Lower lobe of right lung (tissue), 2 donors: ENCODE data around the gene PEX11G. TPM values are rescaled to one million over a fixed set of nuclear protein-coding genes. Genes with fewer than 3 reads are reported as not detected.

Experiments used
- ATAC-seq, 2 donors: fragments of 200-7000 bp; cut with Tn5 transposase; one replicate each; pipeline ENCODE4 v1.9.1; 2020 to 2022; ENCODE audit warnings: mild to moderate bottlenecking in 2 of 2, moderate library complexity in 2 of 2
- DNase-seq: peaks from one replicate; pipeline ENCODE4 v3.0.0-alpha.2; 2020
- H3K27ac ChIP-seq: fragments of 200-600 bp; one replicate; pipeline ENCODE4 v1.8.0; 2022
- H3K27me3 ChIP-seq: fragments of 200-600 bp; one replicate; pipeline ENCODE4 v1.8.0; 2022; ENCODE audit warnings: low read depth
- H3K36me3 ChIP-seq: fragments of 200-600 bp; one replicate; pipeline ENCODE4 v1.8.0; 2022; ENCODE audit warnings: mild to moderate bottlenecking
- H3K4me1 ChIP-seq: fragments of 200-600 bp; one replicate; pipeline ENCODE4 v1.8.0; 2022
- H3K4me3 ChIP-seq: fragments of 200-600 bp; one replicate; pipeline ENCODE4 v1.8.0; 2022; ENCODE audit warnings: mild to moderate bottlenecking
- H3K9me3 ChIP-seq: fragments of 200-600 bp; one replicate; pipeline ENCODE4 v1.8.0; 2022
- intact Hi-C: fragments of 100-400 bp; cut with DNase I; formaldehyde crosslinking; loops from one replicate; pipeline ENCODE4 v1.11.0; 2022
- total RNA-seq: library from RNA; stranded (reverse); fragmentation: NEBNext Ultra II Directional; extraction: Animal tissue kit (Norgen Biotek cat#: 25700); gene quantifications from one replicate; pipeline ENCODE4 v1.2.1, GENCODE V29; 2021
- TF ChIP-seq, protein P1 (sequence below): fragments of 200-600 bp; IDR thresholded peaks from one replicate; pipeline ENCODE4 v1.8.0; 2022; ENCODE audit warnings: antibody characterized with exemption, mild to moderate bottlenecking
- donor health status: DM: no; HTN: yes; CAD: no; lungs with severe emphysema.

PEX11G gene
- total RNA-seq, 1 donor from 2014 or later = 3.8 TPM

DNA sequence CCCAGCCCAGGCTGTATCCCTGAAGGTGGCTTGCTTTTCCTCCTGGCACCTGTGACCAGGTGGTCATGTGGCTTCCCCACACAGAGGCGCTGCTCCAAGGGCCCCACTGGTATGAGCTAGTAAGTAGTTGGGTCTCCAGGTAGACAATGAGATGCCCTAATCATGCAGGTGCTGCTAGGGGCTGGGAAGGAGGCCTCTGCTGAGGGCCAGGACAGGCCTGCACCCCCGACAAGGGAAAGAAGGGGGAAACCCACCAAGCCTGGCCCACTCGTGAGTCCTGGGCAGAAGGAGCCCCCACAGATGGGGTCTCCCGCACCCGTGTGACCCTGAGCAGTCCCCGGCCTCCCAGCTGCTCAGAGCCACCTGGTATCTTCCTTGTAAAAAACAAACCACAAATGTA lies 13.2 kb downstream of the PEX11G start:
- Histone ChIP-seq H3K4me1 (no peaks in the 10 kb centered on the region), H3K27me3 (no peaks in the 10 kb centered on the region), H3K27ac (no peak overlapping the region), H3K9me3 (no peaks in the 10 kb centered on the region), H3K4me3 (no peak overlapping the region), H3K36me3 (peaks cover 19% of the 10 kb centered on the region)
- TF ChIP-seq, protein P1, sequence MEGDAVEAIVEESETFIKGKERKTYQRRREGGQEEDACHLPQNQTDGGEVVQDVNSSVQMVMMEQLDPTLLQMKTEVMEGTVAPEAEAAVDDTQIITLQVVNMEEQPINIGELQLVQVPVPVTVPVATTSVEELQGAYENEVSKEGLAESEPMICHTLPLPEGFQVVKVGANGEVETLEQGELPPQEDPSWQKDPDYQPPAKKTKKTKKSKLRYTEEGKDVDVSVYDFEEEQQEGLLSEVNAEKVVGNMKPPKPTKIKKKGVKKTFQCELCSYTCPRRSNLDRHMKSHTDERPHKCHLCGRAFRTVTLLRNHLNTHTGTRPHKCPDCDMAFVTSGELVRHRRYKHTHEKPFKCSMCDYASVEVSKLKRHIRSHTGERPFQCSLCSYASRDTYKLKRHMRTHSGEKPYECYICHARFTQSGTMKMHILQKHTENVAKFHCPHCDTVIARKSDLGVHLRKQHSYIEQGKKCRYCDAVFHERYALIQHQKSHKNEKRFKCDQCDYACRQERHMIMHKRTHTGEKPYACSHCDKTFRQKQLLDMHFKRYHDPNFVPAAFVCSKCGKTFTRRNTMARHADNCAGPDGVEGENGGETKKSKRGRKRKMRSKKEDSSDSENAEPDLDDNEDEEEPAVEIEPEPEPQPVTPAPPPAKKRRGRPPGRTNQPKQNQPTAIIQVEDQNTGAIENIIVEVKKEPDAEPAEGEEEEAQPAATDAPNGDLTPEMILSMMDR = no peak
- no peak for DNase-seq
- ATAC-seq = no peak
- intact Hi-C loops = no loop called here

DNA sequence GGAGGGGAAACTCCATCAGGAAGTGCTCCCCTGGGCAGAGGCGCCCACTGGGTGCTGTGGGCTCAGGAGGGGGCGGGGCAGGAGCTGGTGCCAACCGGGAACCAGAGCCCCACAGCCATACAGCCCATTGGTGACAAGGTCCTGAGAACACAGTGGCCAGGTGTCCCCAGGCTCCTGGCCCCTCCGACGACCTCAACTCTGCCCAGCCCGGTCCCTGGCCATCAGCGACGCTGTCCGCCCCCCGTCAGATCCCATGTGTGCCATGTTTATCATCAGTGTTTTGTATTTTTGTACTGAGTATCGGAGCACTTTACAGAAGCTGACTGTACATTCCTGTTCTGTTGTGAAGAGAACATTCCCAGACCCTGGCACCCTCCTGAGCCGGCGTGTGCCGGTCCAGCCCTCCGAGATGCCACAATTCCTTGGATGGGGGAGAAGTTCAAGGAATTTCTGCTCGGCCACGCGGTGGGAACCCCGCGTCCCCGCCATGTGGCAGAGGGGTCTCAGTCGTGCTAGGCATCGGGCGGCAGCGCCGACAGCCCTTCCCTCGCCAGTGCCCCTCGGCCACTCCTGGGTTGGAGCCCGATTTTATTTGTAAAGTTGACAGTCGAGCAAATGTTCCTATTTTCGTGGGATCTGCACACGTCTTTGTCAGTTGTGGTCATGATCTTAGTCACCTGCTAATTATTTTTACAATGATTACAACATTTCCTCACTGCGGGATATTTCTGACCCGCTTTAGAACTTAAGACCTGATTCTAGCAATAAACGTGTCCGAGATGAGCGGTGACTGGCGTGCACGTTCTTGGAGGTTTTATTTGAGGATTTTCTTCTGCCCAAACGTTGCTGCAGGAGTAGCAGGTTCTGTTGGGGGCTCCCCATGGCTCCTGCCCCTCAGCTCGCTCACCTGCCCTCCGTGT lies 16.9 kb downstream of the PEX11G start:
- TF ChIP-seq, protein P1 = no peak
- intact Hi-C loops = no loop called here
- Histone ChIP-seq H3K27me3 (no peaks in the 10 kb centered on the region), H3K4me3 (no peak overlapping the region), H3K9me3 (no peaks in the 10 kb centered on the region), H3K36me3 (peaks cover 56% of the 10 kb centered on the region), H3K27ac (no peak overlapping the region), H3K4me1 (no peaks in the 10 kb centered on the region)
- ATAC-seq = no peak
- no peak for DNase-seq

DNA sequence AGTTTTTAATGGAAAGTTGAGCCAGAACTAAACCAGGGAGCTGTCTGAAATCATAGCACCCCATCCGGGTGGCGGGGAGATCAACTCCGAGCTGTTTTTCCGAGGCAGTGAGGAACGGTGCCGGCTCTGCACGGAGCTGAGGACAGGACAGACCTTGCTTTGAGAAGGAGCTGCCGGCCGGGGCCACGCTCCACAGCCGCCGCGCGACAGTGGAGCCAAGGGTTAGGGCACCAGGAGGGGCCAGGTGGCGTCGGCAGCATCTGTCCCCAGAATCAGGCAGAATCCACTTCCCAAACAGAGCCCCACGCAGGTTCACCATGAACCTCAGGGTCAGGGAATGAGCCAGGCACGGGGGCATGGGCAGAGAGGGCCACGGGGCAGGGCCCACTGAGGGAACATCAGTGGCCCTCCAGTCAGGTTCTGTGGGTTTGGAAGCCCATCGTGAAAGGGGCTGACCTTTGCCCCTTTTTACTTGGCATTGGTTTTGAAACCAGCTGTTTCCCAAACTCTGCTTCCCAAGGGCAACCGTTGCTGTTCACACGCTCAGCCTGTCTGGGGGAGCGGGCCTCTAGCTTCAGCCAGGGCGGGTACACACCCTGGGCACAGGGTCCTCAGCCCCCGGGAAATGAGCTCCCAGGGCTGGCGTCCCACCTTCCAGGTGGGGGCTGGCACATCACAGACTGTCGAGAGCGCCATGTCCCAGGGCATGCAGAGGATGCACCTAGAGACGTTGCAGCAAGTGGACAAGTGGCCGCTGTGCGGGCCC lies 18.1 kb downstream of the PEX11G start:
- Histone ChIP-seq H3K27ac (no peak overlapping the region), H3K36me3 (peaks cover 66% of the 10 kb centered on the region), H3K9me3 (no peaks in the 10 kb centered on the region), H3K4me3 (no peak overlapping the region), H3K4me1 (no peaks in the 10 kb centered on the region), H3K27me3 (no peaks in the 10 kb centered on the region)
- DNase-seq = no peak
- TF ChIP-seq, protein P1 = no peak
- no peak for ATAC-seq
- intact Hi-C loops = no loop called here

DNA sequence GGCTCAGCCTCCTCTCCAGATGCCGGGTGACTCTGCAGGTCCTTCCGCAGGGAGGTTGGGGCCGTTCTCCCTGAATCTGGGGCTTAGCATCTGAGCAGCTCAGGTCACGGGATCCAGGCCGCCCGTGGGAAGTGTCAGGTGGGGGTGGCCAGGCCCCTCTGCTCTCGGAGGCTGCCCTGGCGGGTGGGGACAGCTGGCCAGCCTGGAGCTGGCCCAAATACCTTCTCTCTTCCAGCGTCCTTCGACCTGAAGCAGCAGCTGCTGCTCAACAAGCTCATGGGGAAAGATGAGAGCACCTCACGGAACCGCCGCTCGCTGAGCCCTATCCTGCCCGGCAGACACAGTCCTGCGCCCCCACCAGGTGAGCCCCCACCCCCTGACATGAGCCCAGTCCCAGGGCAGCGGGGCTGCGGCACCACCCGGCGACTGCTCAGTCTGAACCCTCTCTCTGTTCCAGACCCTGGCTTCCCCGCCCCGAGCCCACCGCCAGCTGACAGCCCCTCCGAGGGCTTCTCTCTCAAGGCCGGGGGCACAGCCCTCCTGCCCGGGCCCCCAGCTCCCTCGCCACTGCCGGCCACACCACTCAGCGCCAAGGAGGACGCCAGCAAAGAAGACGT lies 19.1 kb downstream of the PEX11G start:
- H3K27ac ChIP-seq = no peak overlapping the region
- DNase-seq = no peak
- TF ChIP-seq, protein P1 = no peak
- H3K4me3 ChIP-seq = no peak overlapping the region
- no peaks in the 10 kb centered on the region for H3K4me1 ChIP-seq
- no peak for ATAC-seq
- H3K9me3 ChIP-seq = no peaks in the 10 kb centered on the region
- peaks cover 76% of the 10 kb centered on the region for H3K36me3 ChIP-seq
- intact Hi-C loops = no loop called here
- no peaks in the 10 kb centered on the region for H3K27me3 ChIP-seq

DNA sequence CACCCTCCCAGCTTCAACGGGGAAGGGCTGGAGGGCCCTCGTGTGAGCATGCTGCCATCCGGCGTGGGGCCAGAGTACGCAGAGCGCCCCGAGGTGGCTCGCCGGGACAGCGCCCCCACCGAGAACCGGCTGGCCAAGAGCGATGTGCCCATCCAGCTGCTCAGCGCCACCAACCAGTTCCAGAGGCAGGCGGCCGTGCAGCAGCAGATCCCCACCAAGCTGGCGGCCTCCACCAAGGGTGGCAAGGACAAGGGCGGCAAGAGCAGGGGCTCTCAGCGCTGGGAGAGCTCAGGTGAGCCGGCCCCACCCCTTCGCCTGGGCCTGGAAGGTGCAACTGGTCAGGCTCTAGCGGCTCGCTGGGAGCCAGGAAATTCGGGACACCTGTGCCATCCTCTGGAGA lies 20.0 kb downstream of the PEX11G start:
- ATAC-seq (no peak), DNase-seq (no peak)
- Histone ChIP-seq H3K27ac (no peak overlapping the region), H3K4me1 (no peaks in the 10 kb centered on the region), H3K4me3 (no peak overlapping the region), H3K36me3 (peaks cover 85% of the 10 kb centered on the region), H3K9me3 (no peaks in the 10 kb centered on the region), H3K27me3 (no peaks in the 10 kb centered on the region)
- TF ChIP-seq, protein P1 = no peak
- intact Hi-C loops = no loop called here
